HG02642 (cell line): ENCODE data around the gene PLOD3.
A peak's percentile ranks its signal among the peaks of the same experiment; 100 is the strongest.
"Not testable (repeated sequence)": the region's sequence is repeated elsewhere in the genome, so short reads cannot be mapped to it uniquely, and the experiment has no call there.

Experiments
- ATAC-seq: cut with Tn5 transposase; IDR thresholded peaks from one replicate; pipeline ENCODE4 v1.9.1; 2021; ENCODE audit warnings: mild to moderate bottlenecking; ENCODE audit not compliant: unreplicated experiment, poor library complexity

Gene PLOD3

GRCh38 chr7:101217388-101218235, at the start of gene PLOD3, which contains the start of gene ZNHIT1:
Gene PLOD3, minus strand, starts transcription at chr7:101217581. Its CDS starts 307 bp downstream, at chr7:101217274.
Gene ZNHIT1, plus strand, starts transcription at chr7:101218165. Its CDS starts 31 bp downstream, at chr7:101218196.
- peak; percentile 74 for ATAC-seq

- ATAC-seq, result no peak
Measured at GRCh38 chr7:101265622-101266516, 48.5 kb upstream of the PLOD3 start.

- not testable (repeated sequence) for ATAC-seq
Measured at GRCh38 chr7:101264102-101264706, 46.8 kb upstream of the PLOD3 start.

GRCh38 chr7:101258243-101258731, 40.9 kb upstream of the PLOD3 start:
- ATAC-seq, result no peak

- no peak for ATAC-seq
Measured at GRCh38 chr7:101255796-101256195, 38.4 kb upstream of the PLOD3 start.

- not testable (repeated sequence) for ATAC-seq
Measured at GRCh38 chr7:101253199-101253598, 35.8 kb upstream of the PLOD3 start.

GRCh38 chr7:101251871-101252659, 34.7 kb upstream of the PLOD3 start:
- peak; percentile 99 for ATAC-seq

GRCh38 chr7:101250324-101250723, 32.9 kb upstream of the PLOD3 start:
- ATAC-seq, result no peak

GRCh38 chr7:101248276-101248675, 30.9 kb upstream of the PLOD3 start:
- no peak for ATAC-seq

GRCh38 chr7:101245147-101245668, 27.8 kb upstream of the PLOD3 start:
- no peak for ATAC-seq

- peak; percentile 92 for ATAC-seq
Measured at GRCh38 chr7:101244375-101245146, 27.2 kb upstream of the PLOD3 start, which contains the start of gene FIS1. Gene FIS1, minus strand, starts transcription at chr7:101245081. Its CDS starts 77 bp downstream, at chr7:101245004.

- ATAC-seq, result no peak
Measured at GRCh38 chr7:101243646-101244374, 26.4 kb upstream of the PLOD3 start.

GRCh38 chr7:101241443-101242349, 24.3 kb upstream of the PLOD3 start:
- ATAC-seq, result no peak

- ATAC-seq, result no peak
Measured at GRCh38 chr7:101241015-101241363, 23.6 kb upstream of the PLOD3 start.

- ATAC-seq, result no peak
Measured at GRCh38 chr7:101240226-101241014, 23.0 kb upstream of the PLOD3 start.

GRCh38 chr7:101239951-101240220, 22.5 kb upstream of the PLOD3 start:
- no peak for ATAC-seq
